Measurements from ENCODE around the gene ZBED3. TPM values are rescaled to one million over a fixed set of nuclear protein-coding genes. Genes with fewer than 3 reads are reported as not detected.

ZBED3 gene
- total RNA-seq, 3 donors from 2014 or later: 6.3 to 9.0 (median 7.9) TPM

GRCh38 chr5:77046416-77047073 is 40.5 kb downstream of the ZBED3 start:
- intact Hi-C loops (cut with DNase I, micrococcal nuclease): no loop called here
- Histone ChIP-seq H3K9me3 (no peaks in the 10 kb centered on the region), H3K4me3 (no peak overlapping the region), H3K4me1 (ENCODE audit: low read depth) (no peaks in the 10 kb centered on the region), H3K36me3 (ENCODE audit: low read depth) (no peaks in the 10 kb centered on the region)
- no peak for TF ChIP-seq CTCF (IDR thresholded peaks at IDR 0.05)
- no peak for DNase-seq
- ATAC-seq: no peak

- no peaks in the 10 kb centered on the region for H3K9me3 ChIP-seq
- no peak for ATAC-seq
- H3K36me3 ChIP-seq (ENCODE audit: low read depth): peaks cover 7% of the 10 kb centered on the region
- peaks cover 10% of the 10 kb centered on the region for H3K4me1 ChIP-seq (ENCODE audit: low read depth)
- TF ChIP-seq CTCF (IDR thresholded peaks at IDR 0.05): no peak
- no peak for DNase-seq
- no peak overlapping the region for H3K4me3 ChIP-seq
- intact Hi-C loops (cut with DNase I, micrococcal nuclease): no loop called here
Measured at GRCh38 chr5:77035950-77036349, 51.1 kb downstream of the ZBED3 start.

- peaks cover 7% of the 10 kb centered on the region for H3K36me3 ChIP-seq (ENCODE audit: low read depth)
- ATAC-seq (no peak), DNase-seq (no peak)
- no peak overlapping the region for H3K4me3 ChIP-seq
- intact Hi-C loops (cut with DNase I, micrococcal nuclease): no loop called here
- H3K9me3 ChIP-seq: peaks cover 8% of the 10 kb centered on the region
- peaks cover 10% of the 10 kb centered on the region for H3K4me1 ChIP-seq (ENCODE audit: low read depth)
- no peak for TF ChIP-seq CTCF (IDR thresholded peaks at IDR 0.05)
Measured at GRCh38 chr5:77033338-77033737, 53.7 kb downstream of the ZBED3 start.

- no peak overlapping the region for H3K4me3 ChIP-seq
- H3K36me3 ChIP-seq (ENCODE audit: low read depth): peaks cover 7% of the 10 kb centered on the region
- no peak for ATAC-seq
- no peak for DNase-seq
- no peak for TF ChIP-seq CTCF (IDR thresholded peaks at IDR 0.05)
- peaks cover 8% of the 10 kb centered on the region for H3K9me3 ChIP-seq
- peaks cover 10% of the 10 kb centered on the region for H3K4me1 ChIP-seq (ENCODE audit: low read depth)
- intact Hi-C loops (cut with DNase I, micrococcal nuclease): no loop called here
Measured at GRCh38 chr5:77032635-77033034, 54.5 kb downstream of the ZBED3 start.

GRCh38 chr5:77031891-77032290 is 55.2 kb downstream of the ZBED3 start:
- Histone ChIP-seq H3K9me3 (peaks cover 8% of the 10 kb centered on the region), H3K4me1 (ENCODE audit: low read depth) (peaks cover 10% of the 10 kb centered on the region), H3K4me3 (no peak overlapping the region), H3K36me3 (ENCODE audit: low read depth) (peaks cover 6% of the 10 kb centered on the region)
- no peak for TF ChIP-seq CTCF (IDR thresholded peaks at IDR 0.05)
- DNase-seq: no peak
- intact Hi-C loops (cut with DNase I, micrococcal nuclease): no loop called here
- no peak for ATAC-seq
